Astrocyte of the spinal cord (primary cell): ENCODE data around the gene ATP1A2.
A peak's percentile ranks its signal among the peaks of the same experiment; 100 is the strongest.

Experiments
- DNase-seq: peaks from one replicate; pipeline ENCODE4 v3.0.0; 2011; ENCODE audit warnings: low read depth, low spot score
- H3K4me3 ChIP-seq: 2 replicates; pipeline ENCODE4 v1.5.1; 2011; ENCODE audit warnings: low read depth, mild to moderate bottlenecking, low read length, moderate library complexity
- CTCF ChIP-seq: IDR thresholded peaks from 2 replicates; pipeline ENCODE4 v1.5.1; 2012; ENCODE audit warnings: low read depth, mild to moderate bottlenecking, low read length, inconsistent platforms
- in situ Hi-C: cut with HindIII; loops from 2 replicates; pipeline ENCODE4 v1.10.0; 2017; ENCODE audit warnings: low sequenced_read_pairs

Gene ATP1A2

GRCh38 chr1:160071289-160071688, 44.3 kb upstream of the ATP1A2 start:
- no peak overlapping the region for H3K4me3 ChIP-seq
- in situ Hi-C loops: no loop called here
- TF ChIP-seq CTCF: no peak
- no peak for DNase-seq

GRCh38 chr1:160074865-160075264, 40.7 kb upstream of the ATP1A2 start:
- H3K4me3 ChIP-seq: no peak overlapping the region
- TF ChIP-seq CTCF: no peak
- in situ Hi-C loops: no loop called here
- no peak for DNase-seq

- H3K4me3 ChIP-seq: no peak overlapping the region
- DNase-seq: no peak
- in situ Hi-C loops: no loop called here
- no peak for TF ChIP-seq CTCF
Measured at GRCh38 chr1:160075836-160076235, 39.7 kb upstream of the ATP1A2 start.

- no peak overlapping the region for H3K4me3 ChIP-seq
- in situ Hi-C loops: no loop called here
- DNase-seq: peak; percentile 34
- no peak for TF ChIP-seq CTCF
Measured at GRCh38 chr1:160076295-160076694, 39.3 kb upstream of the ATP1A2 start.

- in situ Hi-C loops: no loop called here
- no peak for TF ChIP-seq CTCF
- no peak overlapping the region for H3K4me3 ChIP-seq
- no peak for DNase-seq
Measured at GRCh38 chr1:160077486-160077885, 38.1 kb upstream of the ATP1A2 start.

- in situ Hi-C loops: no loop called here
- no peak for DNase-seq
- no peak overlapping the region for H3K4me3 ChIP-seq
- peak; percentile 82 for TF ChIP-seq CTCF
Measured at GRCh38 chr1:160078512-160079195, 36.9 kb upstream of the ATP1A2 start.
